22Rv1 (cell line): ENCODE data around the gene PIK3AP1.

ENCODE experiments used
- ZFX ChIP-seq: fragments of 450-650 bp; IDR thresholded peaks from 2 replicates; pipeline ENCODE4 v1.6.1; 2017; ENCODE audit warnings: antibody characterized with exemption, borderline replicate concordance
- TF ChIP-seq, protein P1 (sequence below): fragments of 450-650 bp; IDR thresholded peaks from 2 replicates; pipeline ENCODE4 v1.5.1; 2017; ENCODE audit warnings: mild to moderate bottlenecking

DNA sequence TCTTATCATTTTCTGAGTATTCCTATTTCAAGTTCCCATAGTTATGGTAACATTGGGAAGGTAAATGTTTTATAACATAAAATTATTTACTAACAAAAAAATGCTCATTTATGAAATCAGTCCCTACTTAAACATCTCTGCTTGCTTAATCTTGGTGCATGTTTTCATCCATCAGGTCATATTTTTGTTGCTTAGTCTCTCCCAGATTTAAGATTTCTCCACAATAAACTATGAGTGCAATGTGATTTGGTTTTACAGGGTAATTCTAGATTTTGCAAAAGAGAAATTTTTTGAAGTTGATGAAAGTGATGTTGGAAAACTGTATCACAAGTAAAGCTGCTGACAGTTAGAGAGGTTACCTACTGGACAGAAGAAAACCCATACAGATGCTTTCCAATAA lies 28.6 kb downstream of the PIK3AP1 start:
- TF ChIP-seq, protein P1, sequence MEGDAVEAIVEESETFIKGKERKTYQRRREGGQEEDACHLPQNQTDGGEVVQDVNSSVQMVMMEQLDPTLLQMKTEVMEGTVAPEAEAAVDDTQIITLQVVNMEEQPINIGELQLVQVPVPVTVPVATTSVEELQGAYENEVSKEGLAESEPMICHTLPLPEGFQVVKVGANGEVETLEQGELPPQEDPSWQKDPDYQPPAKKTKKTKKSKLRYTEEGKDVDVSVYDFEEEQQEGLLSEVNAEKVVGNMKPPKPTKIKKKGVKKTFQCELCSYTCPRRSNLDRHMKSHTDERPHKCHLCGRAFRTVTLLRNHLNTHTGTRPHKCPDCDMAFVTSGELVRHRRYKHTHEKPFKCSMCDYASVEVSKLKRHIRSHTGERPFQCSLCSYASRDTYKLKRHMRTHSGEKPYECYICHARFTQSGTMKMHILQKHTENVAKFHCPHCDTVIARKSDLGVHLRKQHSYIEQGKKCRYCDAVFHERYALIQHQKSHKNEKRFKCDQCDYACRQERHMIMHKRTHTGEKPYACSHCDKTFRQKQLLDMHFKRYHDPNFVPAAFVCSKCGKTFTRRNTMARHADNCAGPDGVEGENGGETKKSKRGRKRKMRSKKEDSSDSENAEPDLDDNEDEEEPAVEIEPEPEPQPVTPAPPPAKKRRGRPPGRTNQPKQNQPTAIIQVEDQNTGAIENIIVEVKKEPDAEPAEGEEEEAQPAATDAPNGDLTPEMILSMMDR: no peak
- no peak for TF ChIP-seq ZFX
